Inflammatory macrophage (primary cell): ENCODE data around the gene TRAK2.
A peak's percentile ranks its signal among the peaks of the same experiment; 100 is the strongest.
"Not testable (repeated sequence)": the region's sequence is repeated elsewhere in the genome, so short reads cannot be mapped to it uniquely, and the experiment has no call there.

Experiments used
- DNase-seq, 2 donors: peaks; one replicate each; pipeline ENCODE4 v3.0.0-alpha.2; 2020 to 2022

TRAK2 gene

GRCh38 chr2:201413143-201413542 is 38.1 kb downstream of the TRAK2 start:
- DNase-seq = no peak

GRCh38 chr2:201411421-201411820 is 39.8 kb downstream of the TRAK2 start:
- no peak for DNase-seq

- DNase-seq = no peak
Observed at GRCh38 chr2:201408931-201409330, 42.3 kb downstream of the TRAK2 start.

- DNase-seq = no peak
Observed at GRCh38 chr2:201407265-201407664, 44.0 kb downstream of the TRAK2 start.

- peak; percentile 14 to 87 for DNase-seq
Observed at GRCh38 chr2:201406077-201406662, 45.1 kb downstream of the TRAK2 start.

GRCh38 chr2:201404699-201405280 is 46.5 kb downstream of the TRAK2 start:
- DNase-seq = no peak

GRCh38 chr2:201403880-201404279 is 47.4 kb downstream of the TRAK2 start:
- DNase-seq = no peak

GRCh38 chr2:201402651-201403562 is 48.4 kb downstream of the TRAK2 start:
- DNase-seq = no peak

GRCh38 chr2:201401815-201402214 is 49.4 kb downstream of the TRAK2 start:
- DNase-seq = no peak

- no peak for DNase-seq
Observed at GRCh38 chr2:201396595-201396994, 54.7 kb downstream of the TRAK2 start.

GRCh38 chr2:201383136-201383535 is 68.1 kb downstream of the TRAK2 start:
- DNase-seq = no peak

- DNase-seq = no peak
Observed at GRCh38 chr2:201378496-201379397, 72.5 kb downstream of the TRAK2 start.

- DNase-seq = no peak
Observed at GRCh38 chr2:201377218-201377617, 74.0 kb downstream of the TRAK2 start.

GRCh38 chr2:201369775-201370174 is 81.5 kb downstream of the TRAK2 start:
- no peak for DNase-seq

- not testable (repeated sequence) for DNase-seq
Observed at GRCh38 chr2:201369318-201369717, 81.9 kb downstream of the TRAK2 start.

GRCh38 chr2:201366146-201366545 is 85.1 kb downstream of the TRAK2 start:
- no peak for DNase-seq

GRCh38 chr2:201363857-201364560 is 87.2 kb downstream of the TRAK2 start:
- peak; percentile 51 to 52 for DNase-seq

- DNase-seq = no peak
Observed at GRCh38 chr2:201362396-201362795, 88.9 kb downstream of the TRAK2 start.

GRCh38 chr2:201361078-201361733 is 90.1 kb downstream of the TRAK2 start:
- no peak for DNase-seq

- no peak for DNase-seq
Observed at GRCh38 chr2:201360256-201360655, 91.0 kb downstream of the TRAK2 start.

- peak in 1 of 2 donors; percentile 17 for DNase-seq
Observed at GRCh38 chr2:201358684-201359083, 92.6 kb downstream of the TRAK2 start.
